Measurements from ENCODE around the gene ZNF652.

DNA sequence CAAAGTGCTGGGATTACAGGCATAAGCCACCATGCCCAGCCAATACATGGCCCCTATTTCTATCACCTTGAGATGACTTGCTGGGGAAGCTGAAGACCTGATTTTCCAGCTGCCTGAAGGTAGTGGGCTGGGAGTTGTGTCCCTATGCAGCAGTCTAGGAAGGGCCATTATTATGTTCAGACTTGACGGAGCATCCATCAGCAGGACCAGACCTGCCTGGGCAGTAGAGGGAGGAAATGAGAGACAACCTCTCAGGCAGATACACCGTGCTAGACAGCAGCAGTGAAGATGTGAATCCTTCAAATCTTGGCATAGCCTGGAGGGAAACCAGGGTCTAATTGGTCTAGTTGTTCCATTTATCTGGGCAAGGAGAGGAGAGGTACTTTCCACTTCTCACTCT is 95.8 kb downstream of the ZNF652 start:
- TF ChIP-seq CTCF (conservative IDR thresholded peaks at IDR 0.05; ENCODE audit: low read depth in 2 of 2): no peak
- TF ChIP-seq POLR2AphosphoS5 (IDR thresholded peaks at IDR 0.05; ENCODE audit: low read depth): no peak
- no peak for TF ChIP-seq EZH2phosphoT487 (IDR thresholded peaks at IDR 0.05; ENCODE audit: unreplicated experiment)
- TF ChIP-seq EZH2 (IDR thresholded peaks at IDR 0.05; ENCODE audit: low read depth, unreplicated experiment): no peak
- no peak for TF ChIP-seq JUNB (IDR thresholded peaks at IDR 0.05; ENCODE audit: unreplicated experiment)
- TF ChIP-seq, protein P1, sequence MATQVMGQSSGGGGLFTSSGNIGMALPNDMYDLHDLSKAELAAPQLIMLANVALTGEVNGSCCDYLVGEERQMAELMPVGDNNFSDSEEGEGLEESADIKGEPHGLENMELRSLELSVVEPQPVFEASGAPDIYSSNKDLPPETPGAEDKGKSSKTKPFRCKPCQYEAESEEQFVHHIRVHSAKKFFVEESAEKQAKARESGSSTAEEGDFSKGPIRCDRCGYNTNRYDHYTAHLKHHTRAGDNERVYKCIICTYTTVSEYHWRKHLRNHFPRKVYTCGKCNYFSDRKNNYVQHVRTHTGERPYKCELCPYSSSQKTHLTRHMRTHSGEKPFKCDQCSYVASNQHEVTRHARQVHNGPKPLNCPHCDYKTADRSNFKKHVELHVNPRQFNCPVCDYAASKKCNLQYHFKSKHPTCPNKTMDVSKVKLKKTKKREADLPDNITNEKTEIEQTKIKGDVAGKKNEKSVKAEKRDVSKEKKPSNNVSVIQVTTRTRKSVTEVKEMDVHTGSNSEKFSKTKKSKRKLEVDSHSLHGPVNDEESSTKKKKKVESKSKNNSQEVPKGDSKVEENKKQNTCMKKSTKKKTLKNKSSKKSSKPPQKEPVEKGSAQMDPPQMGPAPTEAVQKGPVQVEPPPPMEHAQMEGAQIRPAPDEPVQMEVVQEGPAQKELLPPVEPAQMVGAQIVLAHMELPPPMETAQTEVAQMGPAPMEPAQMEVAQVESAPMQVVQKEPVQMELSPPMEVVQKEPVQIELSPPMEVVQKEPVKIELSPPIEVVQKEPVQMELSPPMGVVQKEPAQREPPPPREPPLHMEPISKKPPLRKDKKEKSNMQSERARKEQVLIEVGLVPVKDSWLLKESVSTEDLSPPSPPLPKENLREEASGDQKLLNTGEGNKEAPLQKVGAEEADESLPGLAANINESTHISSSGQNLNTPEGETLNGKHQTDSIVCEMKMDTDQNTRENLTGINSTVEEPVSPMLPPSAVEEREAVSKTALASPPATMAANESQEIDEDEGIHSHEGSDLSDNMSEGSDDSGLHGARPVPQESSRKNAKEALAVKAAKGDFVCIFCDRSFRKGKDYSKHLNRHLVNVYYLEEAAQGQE (IDR thresholded peaks at IDR 0.05; ENCODE audit: unreplicated experiment): no peak
- TF ChIP-seq ZNF331 (CRISPR knock-in tag; IDR thresholded peaks at IDR 0.05; ENCODE audit: low read depth): no peak
- no peak for TF ChIP-seq CREB1 (CRISPR knock-in tag; IDR thresholded peaks at IDR 0.05; ENCODE audit: low read depth)

All from GM23338 (cell line).